ENCODE data around the gene DGKI. TPM values are rescaled to one million over a fixed set of nuclear protein-coding genes. Genes with fewer than 3 reads are reported as not detected.

DGKI gene
- total and polyA plus RNA-seq, 9 of the 15 experiments (the other 6 are each of a cell fraction or from before 2014, with no cell fraction given) = 0.11 to 0.54 (median 0.15) TPM; not detected in 5

- DNase-seq (ENCODE audit: extremely low read depth in 1 of 4, low spot score in 3 of 4) = no peak
- in situ Hi-C loops (cut with MboI) (no loop called here), intact Hi-C loops (cut with micrococcal nuclease) (no loop called here)
- Histone ChIP-seq H2AFZ (ENCODE audit: low read depth, low read length) (no peak overlapping the region), H3K4me2 (ENCODE audit: insufficient read depth, low read length) (no peak overlapping the region), H3K4me1 (replicated peaks in 1 of 2; ENCODE audit: control insufficient read depth in 2 of 2, insufficient read depth in 2 of 2, low read length in 2 of 2) (no peaks in the 10 kb centered on the region), H3K27ac (ENCODE audit: extremely low read depth, low read depth, low read length) (no peak overlapping the region), H3K4me3 (no peak overlapping the region), H3K9ac (ENCODE audit: insufficient read depth in 1 of 2, low read depth in 2 of 2, low read length in 2 of 2) (no peak overlapping the region), H3K9me1 (ENCODE audit: control insufficient read depth, insufficient read depth, low read length) (no peaks in the 10 kb centered on the region), H3K9me3 (replicated peaks; ENCODE audit: control insufficient read depth, insufficient read depth, low read depth, low read length) (no peaks in the 10 kb centered on the region), H3K27me3 (ENCODE audit: control insufficient read depth in 2 of 2, insufficient read depth in 2 of 2, low read length in 2 of 2) (no peaks in the 10 kb centered on the region), H4K20me1 (replicated peaks; ENCODE audit: control insufficient read depth, insufficient read depth, low read length) (no peaks in the 10 kb centered on the region), H3K36me3 (ENCODE audit: control insufficient read depth, insufficient read depth, low read length) (no peaks in the 10 kb centered on the region), H3K79me2 (ENCODE audit: control insufficient read depth, insufficient read depth, low read length) (no peaks in the 10 kb centered on the region)
- 2% methylated on average over 4 of the region's 4 CpGs for WGBS (ENCODE audit: insufficient coverage, low coverage, missing lambda C conversion rate)
- ATAC-seq = no peak
- ChIA-PET CTCF (ENCODE audit: low intra/inter-chr PET ratio) (no interaction called here), POLR2A (interaction anchor here (0.9 to 1.2 kb wide), 4 partner anchors 11 to 1762 kb away, joined by 3 to 4 read pairs (median 3); no protein-coding TSS in a partner anchor)
- TF ChIP-seq SAP30 (IDR thresholded peaks at IDR 0.05; ENCODE audit: borderline replicate concordance, insufficient read depth, low read depth, low read length, poor library complexity, severe bottlenecking) (no peak), KDM5B (IDR thresholded peaks at IDR 0.05; ENCODE audit: insufficient replicate concordance, low read depth, low read length) (no peak), CBX2 (IDR thresholded peaks at IDR 0.05; ENCODE audit: insufficient read depth, low read length, poor library complexity, severe bottlenecking) (no peak), CBX8 (IDR thresholded peaks at IDR 0.05; ENCODE audit: borderline replicate concordance, extremely low read depth, low read depth, low read length, poor library complexity, severe bottlenecking) (no peak), POLR2A (conservative IDR thresholded peaks at IDR 0.05) (no peak), CREB1 (IDR thresholded peaks at IDR 0.05) (no peak), CREB1 (CRISPR knock-in tag; IDR thresholded peaks at IDR 0.05) (no peak), SRSF7 (optimal IDR thresholded peaks at IDR 0.05; ENCODE audit: low read depth, low read length) (no peak), ELF4 (CRISPR knock-in tag; IDR thresholded peaks at IDR 0.05) (no peak), ILF3 (IDR thresholded peaks at IDR 0.05; ENCODE audit: borderline replicate concordance) (no peak), ZFP91 (CRISPR knock-in tag; IDR thresholded peaks at IDR 0.05) (no peak), RNF219 (CRISPR knock-in tag; IDR thresholded peaks at IDR 0.05) (no peak)
- TF ChIP-seq, protein P1, sequence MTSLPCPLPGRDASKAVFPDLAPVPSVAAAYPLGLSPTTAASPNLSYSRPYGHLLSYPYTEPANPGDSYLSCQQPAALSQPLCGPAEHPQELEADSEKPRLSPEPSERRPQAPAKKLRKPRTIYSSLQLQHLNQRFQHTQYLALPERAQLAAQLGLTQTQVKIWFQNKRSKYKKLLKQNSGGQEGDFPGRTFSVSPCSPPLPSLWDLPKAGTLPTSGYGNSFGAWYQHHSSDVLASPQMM (CRISPR knock-in tag; IDR thresholded peaks at IDR 0.05) = no peak
- no TSS peak for BruUV-seq (replicated peaks)
- no peak for FAIRE-seq
These were observed 268.2 kb downstream of the DGKI start for GRCh38 chr7:137578541-137578940.
